GM12892 (cell line): ENCODE results near the gene GPC5.

Source experiments
- POLR2A ChIP-seq: IDR thresholded peaks from 2 replicates; pipeline ENCODE4 v1.6.1; 2011; ENCODE audit warnings: low read depth, low read length, control low read depth
- POLR2AphosphoS5 ChIP-seq: IDR thresholded peaks from 2 replicates; pipeline ENCODE4 v1.6.1; 2011; ENCODE audit warnings: low read depth, low read length, control low read depth
- TAF1 ChIP-seq: IDR thresholded peaks from 2 replicates; pipeline ENCODE4 v1.6.1; 2011; ENCODE audit warnings: low read depth, mild to moderate bottlenecking, control low read depth, low read length, borderline replicate concordance

DNA sequence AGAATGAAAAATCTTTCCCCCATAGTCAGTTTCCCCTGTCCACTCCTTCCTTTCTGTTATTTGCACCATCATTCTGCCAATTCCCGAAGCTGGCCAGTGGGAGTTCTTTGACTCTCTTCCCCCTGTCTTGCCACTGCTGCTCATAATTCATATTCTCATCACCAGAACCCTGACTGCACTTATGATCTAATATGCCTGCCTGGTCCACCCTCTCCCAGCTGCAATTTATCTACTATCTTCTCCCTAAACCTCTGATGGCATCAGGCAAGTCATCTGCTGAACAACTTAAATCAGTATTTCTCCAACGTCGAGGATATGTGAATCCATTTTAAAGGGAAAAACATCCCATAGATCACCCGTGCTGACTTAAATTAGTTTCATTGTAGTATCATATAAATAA is 1370.2 kb downstream of the GPC5 start:
- TF ChIP-seq POLR2AphosphoS5, result no peak
- no peak for TF ChIP-seq POLR2A
- TF ChIP-seq TAF1, result no peak
